ENCODE results near the gene DHRS3.

Gene DHRS3

DNA sequence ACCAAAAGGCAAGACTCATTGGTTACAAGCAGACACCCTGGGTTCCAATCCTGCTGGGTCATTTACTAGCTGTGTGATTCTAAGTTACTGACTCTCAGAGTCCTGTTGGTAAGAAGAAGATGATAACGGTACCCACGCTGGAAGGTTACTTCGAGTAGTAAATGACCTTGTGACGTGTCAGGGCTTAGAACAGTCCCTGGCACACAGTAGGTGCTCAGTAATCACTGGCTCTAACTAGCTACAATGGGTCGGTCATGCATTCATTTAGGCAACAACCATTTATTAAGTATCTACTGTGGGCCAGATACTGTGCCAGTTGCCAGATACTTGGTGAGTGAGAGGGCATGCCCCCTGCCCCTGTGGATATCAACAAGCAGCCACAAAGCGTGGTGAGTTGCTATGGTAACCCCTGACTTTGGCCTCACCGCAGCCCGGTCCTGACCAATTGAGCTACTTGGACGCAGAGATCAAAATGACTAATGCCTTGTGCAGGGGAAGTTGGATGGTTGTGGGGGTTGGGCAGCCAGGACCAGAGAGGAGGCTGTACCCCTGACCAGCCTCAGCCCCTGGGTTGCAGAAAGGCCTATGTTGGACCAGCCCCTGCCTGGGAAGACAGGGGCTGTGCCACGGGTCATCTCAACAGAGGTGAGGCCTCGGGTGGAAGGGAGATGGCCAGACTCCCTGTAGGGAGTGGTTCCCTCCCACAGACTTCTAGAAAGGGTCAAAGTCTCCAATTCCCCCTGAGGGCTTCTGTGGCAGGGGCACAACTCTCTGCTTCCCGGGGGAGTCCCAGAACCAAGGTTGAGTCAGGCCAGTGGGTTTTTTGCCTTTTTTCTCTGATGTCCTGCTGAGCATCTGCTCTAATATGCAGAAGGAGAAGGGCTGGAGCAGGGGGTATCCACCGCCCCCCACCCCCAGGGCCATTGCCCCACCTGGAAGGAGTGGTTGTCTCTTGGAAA is 16.0 kb downstream of the DHRS3 start:
- Histone ChIP-seq H3K9me2 (replicated peaks; ENCODE audit: insufficient read depth, low read length) (no peaks in the 10 kb centered on the region), H3K27ac (ENCODE audit: low read depth, low read length) (no peak overlapping the region), H4K20me1 (ENCODE audit: low read depth, low read length) (no peaks in the 10 kb centered on the region), H3F3A (ENCODE audit: insufficient read depth) (no peaks in the 10 kb centered on the region), H3K79me2 (ENCODE audit: insufficient read depth, low read length) (no peaks in the 10 kb centered on the region), H3K4me3 (ENCODE audit: insufficient read depth, low read length, poor library complexity, severe bottlenecking) (no peak overlapping the region), H2AFZ (ENCODE audit: low read depth, low read length, severe bottlenecking) (no peak overlapping the region), H3K27me3 (ENCODE audit: low read length) (no peaks in the 10 kb centered on the region), H3K9me3 (ENCODE audit: insufficient read depth, low read length) (no peaks in the 10 kb centered on the region), H3K9ac (ENCODE audit: low read length) (no peak overlapping the region), H3K4me2 (ENCODE audit: low read depth, low read length, poor library complexity, severe bottlenecking) (no peak overlapping the region), H3K36me3 (ENCODE audit: low read length) (no peaks in the 10 kb centered on the region)
- TF ChIP-seq, protein P1, sequence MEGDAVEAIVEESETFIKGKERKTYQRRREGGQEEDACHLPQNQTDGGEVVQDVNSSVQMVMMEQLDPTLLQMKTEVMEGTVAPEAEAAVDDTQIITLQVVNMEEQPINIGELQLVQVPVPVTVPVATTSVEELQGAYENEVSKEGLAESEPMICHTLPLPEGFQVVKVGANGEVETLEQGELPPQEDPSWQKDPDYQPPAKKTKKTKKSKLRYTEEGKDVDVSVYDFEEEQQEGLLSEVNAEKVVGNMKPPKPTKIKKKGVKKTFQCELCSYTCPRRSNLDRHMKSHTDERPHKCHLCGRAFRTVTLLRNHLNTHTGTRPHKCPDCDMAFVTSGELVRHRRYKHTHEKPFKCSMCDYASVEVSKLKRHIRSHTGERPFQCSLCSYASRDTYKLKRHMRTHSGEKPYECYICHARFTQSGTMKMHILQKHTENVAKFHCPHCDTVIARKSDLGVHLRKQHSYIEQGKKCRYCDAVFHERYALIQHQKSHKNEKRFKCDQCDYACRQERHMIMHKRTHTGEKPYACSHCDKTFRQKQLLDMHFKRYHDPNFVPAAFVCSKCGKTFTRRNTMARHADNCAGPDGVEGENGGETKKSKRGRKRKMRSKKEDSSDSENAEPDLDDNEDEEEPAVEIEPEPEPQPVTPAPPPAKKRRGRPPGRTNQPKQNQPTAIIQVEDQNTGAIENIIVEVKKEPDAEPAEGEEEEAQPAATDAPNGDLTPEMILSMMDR (IDR thresholded peaks at IDR 0.05; ENCODE audit: insufficient read depth, low read length, poor library complexity, severe bottlenecking): no peak
- TF ChIP-seq EZH2phosphoT487 (conservative IDR thresholded peaks at IDR 0.05; ENCODE audit: low read length): no peak

DNA sequence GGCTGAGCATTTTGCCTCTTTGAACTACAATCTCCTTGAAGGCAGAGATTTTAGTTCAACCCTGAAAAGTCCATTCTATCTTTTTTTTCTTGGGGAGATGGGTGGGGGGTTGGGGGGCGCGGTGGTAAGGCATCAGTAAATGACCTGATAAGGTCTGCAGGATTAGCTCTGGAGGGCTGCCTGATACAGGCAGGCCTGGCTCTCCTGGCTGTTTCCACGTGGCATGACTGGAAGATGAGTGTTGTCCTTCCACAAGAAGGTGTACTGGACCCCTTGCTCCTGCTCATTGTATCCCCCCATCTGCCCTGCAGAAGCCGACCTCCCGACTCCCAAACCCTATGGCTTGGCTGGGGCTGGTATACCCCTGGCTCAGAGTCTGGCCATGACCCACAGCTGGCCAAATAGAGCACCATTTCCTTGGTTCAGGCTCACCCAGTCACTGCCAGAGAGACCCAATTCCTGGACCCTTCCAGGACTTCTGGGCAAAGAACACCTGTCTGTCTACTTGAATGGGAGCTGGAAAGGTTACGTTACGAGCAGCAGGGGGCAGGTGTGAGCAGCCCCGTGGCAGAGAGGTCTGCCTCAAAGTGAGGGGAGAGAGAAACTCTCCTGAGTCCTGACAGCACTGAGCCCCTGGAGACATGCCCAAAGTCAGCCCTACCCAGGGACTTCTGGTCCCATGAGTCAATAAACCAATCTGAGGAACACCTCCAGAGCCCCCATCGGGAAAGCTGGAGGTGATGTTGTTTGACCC is 17.0 kb downstream of the DHRS3 start:
- H3K79me2 ChIP-seq (ENCODE audit: insufficient read depth, low read length): no peaks in the 10 kb centered on the region
- H3K4me2 ChIP-seq (ENCODE audit: low read depth, low read length, poor library complexity, severe bottlenecking): no peak overlapping the region

DNA sequence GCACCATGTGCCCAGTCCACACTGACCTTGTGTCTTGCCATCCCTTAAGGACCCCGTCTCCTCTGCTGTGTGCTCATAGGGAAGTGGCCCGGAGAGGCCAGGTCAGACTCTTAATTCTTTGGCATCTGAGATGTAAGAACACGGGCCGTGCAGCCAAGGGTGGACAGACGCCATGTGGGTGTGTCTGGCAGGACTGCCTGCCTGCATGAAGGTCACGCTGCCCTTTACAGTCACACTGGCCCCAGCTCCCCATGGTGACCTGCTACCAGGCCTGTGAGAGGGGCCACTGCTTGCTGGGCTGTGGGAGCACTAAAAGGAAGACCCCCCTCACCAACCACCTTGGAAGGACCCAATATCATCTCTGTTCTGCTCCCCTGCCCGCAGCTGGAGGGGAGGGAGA is 17.7 kb downstream of the DHRS3 start:
- Histone ChIP-seq H3K27ac (ENCODE audit: low read depth, low read length) (no peak overlapping the region), H3K9ac (ENCODE audit: low read length) (no peak overlapping the region), H3K4me3 (ENCODE audit: insufficient read depth, low read length, poor library complexity, severe bottlenecking) (no peak overlapping the region), H4K20me1 (ENCODE audit: low read depth, low read length) (no peaks in the 10 kb centered on the region), H2AFZ (ENCODE audit: low read depth, low read length, severe bottlenecking) (no peak overlapping the region), H3K36me3 (ENCODE audit: low read length) (no peaks in the 10 kb centered on the region), H3K9me2 (replicated peaks; ENCODE audit: insufficient read depth, low read length) (no peaks in the 10 kb centered on the region), H3K4me2 (ENCODE audit: low read depth, low read length, poor library complexity, severe bottlenecking) (no peak overlapping the region), H3K79me2 (ENCODE audit: insufficient read depth, low read length) (no peaks in the 10 kb centered on the region), H3K9me3 (ENCODE audit: insufficient read depth, low read length) (no peaks in the 10 kb centered on the region), H3F3A (ENCODE audit: insufficient read depth) (no peaks in the 10 kb centered on the region), H3K27me3 (ENCODE audit: low read length) (no peaks in the 10 kb centered on the region)
- TF ChIP-seq, protein P1 (IDR thresholded peaks at IDR 0.05; ENCODE audit: insufficient read depth, low read length, poor library complexity, severe bottlenecking): no peak
- TF ChIP-seq EZH2phosphoT487 (conservative IDR thresholded peaks at IDR 0.05; ENCODE audit: low read length): no peak

More for the DNA sequence above, 17.0 kb downstream of the DHRS3 start:
- Histone ChIP-seq H3K9me2 (replicated peaks; ENCODE audit: insufficient read depth, low read length) (no peaks in the 10 kb centered on the region), H3K9me3 (ENCODE audit: insufficient read depth, low read length) (no peaks in the 10 kb centered on the region), H3K9ac (ENCODE audit: low read length) (no peak overlapping the region), H3K27ac (ENCODE audit: low read depth, low read length) (no peak overlapping the region), H3K4me3 (ENCODE audit: insufficient read depth, low read length, poor library complexity, severe bottlenecking) (no peak overlapping the region), H3K36me3 (ENCODE audit: low read length) (no peaks in the 10 kb centered on the region), H4K20me1 (ENCODE audit: low read depth, low read length) (no peaks in the 10 kb centered on the region), H3K27me3 (ENCODE audit: low read length) (no peaks in the 10 kb centered on the region), H3F3A (ENCODE audit: insufficient read depth) (no peaks in the 10 kb centered on the region), H2AFZ (ENCODE audit: low read depth, low read length, severe bottlenecking) (no peak overlapping the region)
- TF ChIP-seq, protein P1 (IDR thresholded peaks at IDR 0.05; ENCODE audit: insufficient read depth, low read length, poor library complexity, severe bottlenecking): peak; percentile 50
- TF ChIP-seq EZH2phosphoT487 (conservative IDR thresholded peaks at IDR 0.05; ENCODE audit: low read length): no peak
